GM12878 (cell line): Measurements from ENCODE around the gene KRTAP26-1. TPM values are rescaled to one million over a fixed set of nuclear protein-coding genes. Genes with fewer than 3 reads are reported as not detected.

Experiments used
- ATAC-seq: fragments of 200-7000 bp; cut with Tn5 transposase; 3 replicates; pipeline ENCODE4 v1.9.1; 2020; ENCODE audit warnings: mild to moderate bottlenecking, moderate library complexity
- BruUV-seq: library from RNA; stranded (reverse); fragments of 400-500 nt; replicated peaks from 2 replicates; lab custom pipeline; 2021; lab: Mats Ljungman, UMichigan
- CTCF ChIA-PET: fragments of 300-600 bp; sonication (Branson Sonifier 250); formaldehyde crosslinking; extraction: SDS; loops from one replicate; lab custom pipeline; 2021; ENCODE audit warnings: inconsistent platforms; lab: Yijun Ruan, JAX
- POLR2A ChIA-PET: fragments of 350-600 bp; formaldehyde crosslinking; extraction: SDS; loops from one replicate; lab custom pipeline; 2021; ENCODE audit warnings: inconsistent platforms; lab: Charles Lee
- RAD21 ChIA-PET: fragments of 300-600 bp; sonication (Branson Sonifier 250); formaldehyde crosslinking; loops from one replicate; lab custom pipeline; 2023; ENCODE audit warnings: antibody characterized with exemption; ENCODE audit not compliant: unreplicated experiment; lab: Charles Lee
- SMC1A ChIA-PET: fragments of 300-600 bp; sonication (Branson Sonifier 250); formaldehyde crosslinking; loops from one replicate; lab custom pipeline; 2023; ENCODE audit not compliant: unreplicated experiment, uncharacterized antibody; lab: Charles Lee
- DNase-seq: peaks from one replicate; pipeline ENCODE4 v3.0.0-alpha.2; 2011; ENCODE audit warnings: low read depth, low spot score
- FAIRE-seq: peaks from 3 replicates; lab custom pipeline; 2011; peaks lifted over from hg19 to GRCh38; lab: Jason Lieb, UNC
- H2AFZ ChIP-seq: 2 replicates; pipeline ENCODE4 v1.6.0; 2011; ENCODE audit warnings: low read depth, low read length, control low read depth; ENCODE audit not compliant: control insufficient read depth
- H3K27ac ChIP-seq: 2 replicates; pipeline ENCODE4 v1.5.1; 2011; ENCODE audit warnings: control low read depth; ENCODE audit not compliant: control insufficient read depth, insufficient read depth
- H3K27me3 ChIP-seq, 2 experiments: replicated peaks in 1 of 2; 2 replicates each; pipeline versions ENCODE4 v1.6.0 to v1.6.1; 2011; ENCODE audit warnings: low read length in 1 of 2; ENCODE audit not compliant: control insufficient read depth in 2 of 2, insufficient read depth in 2 of 2
- H3K36me3 ChIP-seq, 2 experiments: 2 replicates each; pipeline ENCODE4 v1.5.1; 2011; ENCODE audit warnings: low read length in 1 of 2; ENCODE audit not compliant: control insufficient read depth in 2 of 2, insufficient read depth in 2 of 2
- H3K4me1 ChIP-seq: 2 replicates; pipeline ENCODE4 v1.6.1; 2011; ENCODE audit warnings: mild to moderate bottlenecking, low read length, moderate library complexity, mixed read lengths; ENCODE audit not compliant: control insufficient read depth, insufficient read depth
- H3K4me2 ChIP-seq: 2 replicates; pipeline ENCODE4 v1.6.0; 2011; ENCODE audit warnings: control low read depth; ENCODE audit not compliant: control insufficient read depth, insufficient read depth
- H3K4me3 ChIP-seq: fragments of 200-600 bp; sonication (generic); 2 replicates; pipeline ENCODE4 v1.5.1; 2016
- H3K79me2 ChIP-seq: 2 replicates; pipeline ENCODE4 v1.6.0; 2011; ENCODE audit warnings: low read length; ENCODE audit not compliant: control insufficient read depth, insufficient read depth
- H3K9ac ChIP-seq: 2 replicates; pipeline ENCODE4 v1.8.0; 2011; ENCODE audit warnings: low read length, control low read depth, mixed read lengths; ENCODE audit not compliant: control insufficient read depth, insufficient read depth
- H3K9me3 ChIP-seq: replicated peaks from 3 replicates; pipeline ENCODE4 v1.5.1; 2011; ENCODE audit warnings: mild to moderate bottlenecking, low read length; ENCODE audit not compliant: control insufficient read depth, insufficient read depth
- H4K20me1 ChIP-seq: 2 replicates; pipeline ENCODE4 v1.6.0; 2011; ENCODE audit not compliant: control insufficient read depth, insufficient read depth
- EED ChIP-seq: sonication (generic); IDR thresholded peaks from 2 replicates; pipeline ENCODE4 v1.6.1; 2016; ENCODE audit warnings: antibody characterized with exemption, low read depth
- EGR1 ChIP-seq, 2 experiments: IDR thresholded peaks; 1 replicate in 1 of 2; 2 replicates in 1 of 2; pipeline ENCODE4 v1.6.1; 2011 to 2012; ENCODE audit warnings: low read depth in 2 of 2, low read length in 2 of 2, borderline replicate concordance in 1 of 2, mild to moderate bottlenecking in 1 of 2, moderate library complexity in 1 of 2
- MTA2 ChIP-seq: fragments of 450-650 bp; IDR thresholded peaks from 2 replicates; pipeline ENCODE4 v1.6.1; 2016; ENCODE audit warnings: low read depth, mild to moderate bottlenecking, moderate library complexity
- MYC ChIP-seq: IDR thresholded peaks from 2 replicates; pipeline ENCODE4 v1.6.1; 2011; ENCODE audit warnings: mild to moderate bottlenecking, low read length, moderate library complexity, inconsistent platforms; ENCODE audit not compliant: insufficient read depth, insufficient replicate concordance, insufficient read length, severe bottlenecking
- SMARCA5 ChIP-seq: fragments of 450-650 bp; IDR thresholded peaks from 2 replicates; pipeline ENCODE4 v1.6.1; 2017; ENCODE audit warnings: mild to moderate bottlenecking
- SP1 ChIP-seq: IDR thresholded peaks from one replicate; pipeline ENCODE4 v1.6.1; 2011; ENCODE audit warnings: low read depth, low read length
- TAF1 ChIP-seq: IDR thresholded peaks from 2 replicates; pipeline ENCODE4 v1.6.1; 2011; ENCODE audit warnings: mild to moderate bottlenecking, low read depth, low read length, borderline replicate concordance
- WGBS: methylation state at CpG from one replicate; pipeline ENCODE4 v1.1.6; 2016; ENCODE audit warnings: low lambda C conversion rate; ENCODE audit not compliant: insufficient replicate concordance, insufficient coverage; ENCODE audit errors: missing lambda C conversion rate; 5-methylcytosine and 5-hydroxymethylcytosine counted together
- in situ Hi-C: fragments of 300-500 bp; cut with MboI; formaldehyde crosslinking; loops from 9 replicates; pipeline ENCODE4 v1.14.3; 2018; ENCODE audit warnings: mixed read lengths
- intact Hi-C: fragments of 100-400 bp; cut with micrococcal nuclease; formaldehyde crosslinking; loops from one replicate; pipeline ENCODE4 v1.14.2; 2022; ENCODE audit not compliant: unreplicated experiment
- polyA plus RNA-seq, 11 experiments: library from polyadenylated mRNA; depleted of rRNA in 4 of 11; unstranded in 6 of 11; stranded (reverse) in 5 of 11; fragments of >200 nt; fragmentation: Nextera tagmentation in 4 of 11; fragmentation: Illumina TruSeq in 1 of 11; extraction: Ambion mirVana in 4 of 11; extraction: Trizol in 1 of 11; gene quantifications; 1 replicate in 1 of 11; 2 replicates in 10 of 11; pipeline versions ENCODE4 v1.2.1 to v1.2.3, GENCODE V29; 2011 to 2016; ENCODE audit warnings: inconsistent platforms in 2 of 11, missing spikeins in 2 of 11, low read depth in 1 of 11
- total RNA-seq, 4 experiments: library from RNA; depleted of rRNA in 3 of 4; stranded (reverse); fragments of >200 nt in 3 of 4; fragmentation: Illumina TruSeq in 1 of 4; extraction: Trizol in 1 of 4; gene quantifications; 2 replicates each; pipeline versions ENCODE4 v1.2.1 to v1.2.3, GENCODE V29; 2013 to 2021
- TF ChIP-seq, protein P1 (sequence below): fragments of 450-650 bp; IDR thresholded peaks from 2 replicates; pipeline ENCODE4 v1.6.1; 2014; ENCODE audit warnings: mild to moderate bottlenecking
- TF ChIP-seq, protein P2 (sequence below): fragments of 450-650 bp; IDR thresholded peaks from 2 replicates; pipeline ENCODE4 v1.6.1; 2017; ENCODE audit warnings: mild to moderate bottlenecking, moderate library complexity
- TF ChIP-seq, protein P3 (sequence below): IDR thresholded peaks from 2 replicates; pipeline ENCODE4 v1.6.1; 2012; ENCODE audit warnings: improper control_type of control experiment, low read depth, low read length; ENCODE audit not compliant: insufficient replicate concordance
- TF ChIP-seq, protein P4 (sequence below): fragments of 450-650 bp; IDR thresholded peaks from 2 replicates; pipeline ENCODE4 v1.6.1; 2017; ENCODE audit warnings: antibody characterized with exemption, mild to moderate bottlenecking, moderate library complexity

KRTAP26-1 gene
- total and polyA plus RNA-seq, 10 of the 15 experiments (the other 5 are each of a cell fraction or from before 2014, with no cell fraction given), result not detected

DNA sequence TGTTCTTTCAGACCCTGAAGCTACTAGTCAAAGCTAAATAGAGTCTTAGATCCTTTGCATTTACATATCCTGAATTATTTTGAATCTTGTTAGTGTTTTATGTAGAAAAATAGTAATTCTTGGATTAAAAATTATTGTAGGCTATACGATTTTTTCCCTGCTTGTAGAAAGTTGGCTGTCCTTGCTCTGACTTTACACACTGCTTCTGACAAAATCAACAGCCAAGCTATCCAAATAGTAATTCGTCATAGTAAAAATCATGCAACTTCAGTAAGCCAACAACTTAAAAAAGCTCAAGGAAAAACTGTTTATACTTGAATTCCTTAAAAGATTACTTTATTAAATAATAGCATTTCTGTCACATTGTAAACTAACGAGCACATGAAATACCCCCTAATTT, 35.8 kb upstream of the KRTAP26-1 start:
- Histone ChIP-seq H3K4me2 (no peak overlapping the region), H3K27me3 (no peaks in the 10 kb centered on the region), H2AFZ (no peak overlapping the region), H4K20me1 (no peaks in the 10 kb centered on the region), H3K79me2 (no peaks in the 10 kb centered on the region), H3K4me3 (no peak overlapping the region), H3K36me3 (no peaks in the 10 kb centered on the region), H3K9me3 (no peaks in the 10 kb centered on the region), H3K27ac (no peak overlapping the region), H3K4me1 (no peaks in the 10 kb centered on the region), H3K9ac (no peak overlapping the region)
- 1% methylated on average over 3 of the region's 3 CpGs for WGBS
- POLR2A ChIA-PET, result no interaction called here
- CTCF ChIA-PET, result no interaction called here
- intact Hi-C loops (no loop called here), in situ Hi-C loops (no loop called here)
- ATAC-seq (no peak), DNase-seq (no peak), FAIRE-seq (no peak)
- no TSS peak for BruUV-seq
- RAD21 ChIA-PET, result no interaction called here
- SMC1A ChIA-PET, result no interaction called here
- TF ChIP-seq TAF1, result no peak
- TF ChIP-seq, protein P1, sequence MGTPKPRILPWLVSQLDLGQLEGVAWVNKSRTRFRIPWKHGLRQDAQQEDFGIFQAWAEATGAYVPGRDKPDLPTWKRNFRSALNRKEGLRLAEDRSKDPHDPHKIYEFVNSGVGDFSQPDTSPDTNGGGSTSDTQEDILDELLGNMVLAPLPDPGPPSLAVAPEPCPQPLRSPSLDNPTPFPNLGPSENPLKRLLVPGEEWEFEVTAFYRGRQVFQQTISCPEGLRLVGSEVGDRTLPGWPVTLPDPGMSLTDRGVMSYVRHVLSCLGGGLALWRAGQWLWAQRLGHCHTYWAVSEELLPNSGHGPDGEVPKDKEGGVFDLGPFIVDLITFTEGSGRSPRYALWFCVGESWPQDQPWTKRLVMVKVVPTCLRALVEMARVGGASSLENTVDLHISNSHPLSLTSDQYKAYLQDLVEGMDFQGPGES, result no peak
- TF ChIP-seq MYC, result no peak
- TF ChIP-seq, protein P2, sequence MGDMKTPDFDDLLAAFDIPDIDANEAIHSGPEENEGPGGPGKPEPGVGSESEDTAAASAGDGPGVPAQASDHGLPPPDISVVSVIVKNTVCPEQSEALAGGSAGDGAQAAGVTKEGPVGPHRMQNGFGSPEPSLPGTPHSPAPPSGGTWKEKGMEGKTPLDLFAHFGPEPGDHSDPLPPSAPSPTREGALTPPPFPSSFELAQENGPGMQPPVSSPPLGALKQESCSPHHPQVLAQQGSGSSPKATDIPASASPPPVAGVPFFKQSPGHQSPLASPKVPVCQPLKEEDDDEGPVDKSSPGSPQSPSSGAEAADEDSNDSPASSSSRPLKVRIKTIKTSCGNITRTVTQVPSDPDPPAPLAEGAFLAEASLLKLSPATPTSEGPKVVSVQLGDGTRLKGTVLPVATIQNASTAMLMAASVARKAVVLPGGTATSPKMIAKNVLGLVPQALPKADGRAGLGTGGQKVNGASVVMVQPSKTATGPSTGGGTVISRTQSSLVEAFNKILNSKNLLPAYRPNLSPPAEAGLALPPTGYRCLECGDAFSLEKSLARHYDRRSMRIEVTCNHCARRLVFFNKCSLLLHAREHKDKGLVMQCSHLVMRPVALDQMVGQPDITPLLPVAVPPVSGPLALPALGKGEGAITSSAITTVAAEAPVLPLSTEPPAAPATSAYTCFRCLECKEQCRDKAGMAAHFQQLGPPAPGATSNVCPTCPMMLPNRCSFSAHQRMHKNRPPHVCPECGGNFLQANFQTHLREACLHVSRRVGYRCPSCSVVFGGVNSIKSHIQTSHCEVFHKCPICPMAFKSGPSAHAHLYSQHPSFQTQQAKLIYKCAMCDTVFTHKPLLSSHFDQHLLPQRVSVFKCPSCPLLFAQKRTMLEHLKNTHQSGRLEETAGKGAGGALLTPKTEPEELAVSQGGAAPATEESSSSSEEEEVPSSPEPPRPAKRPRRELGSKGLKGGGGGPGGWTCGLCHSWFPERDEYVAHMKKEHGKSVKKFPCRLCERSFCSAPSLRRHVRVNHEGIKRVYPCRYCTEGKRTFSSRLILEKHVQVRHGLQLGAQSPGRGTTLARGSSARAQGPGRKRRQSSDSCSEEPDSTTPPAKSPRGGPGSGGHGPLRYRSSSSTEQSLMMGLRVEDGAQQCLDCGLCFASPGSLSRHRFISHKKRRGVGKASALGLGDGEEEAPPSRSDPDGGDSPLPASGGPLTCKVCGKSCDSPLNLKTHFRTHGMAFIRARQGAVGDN, result no peak
- TF ChIP-seq, protein P3, sequence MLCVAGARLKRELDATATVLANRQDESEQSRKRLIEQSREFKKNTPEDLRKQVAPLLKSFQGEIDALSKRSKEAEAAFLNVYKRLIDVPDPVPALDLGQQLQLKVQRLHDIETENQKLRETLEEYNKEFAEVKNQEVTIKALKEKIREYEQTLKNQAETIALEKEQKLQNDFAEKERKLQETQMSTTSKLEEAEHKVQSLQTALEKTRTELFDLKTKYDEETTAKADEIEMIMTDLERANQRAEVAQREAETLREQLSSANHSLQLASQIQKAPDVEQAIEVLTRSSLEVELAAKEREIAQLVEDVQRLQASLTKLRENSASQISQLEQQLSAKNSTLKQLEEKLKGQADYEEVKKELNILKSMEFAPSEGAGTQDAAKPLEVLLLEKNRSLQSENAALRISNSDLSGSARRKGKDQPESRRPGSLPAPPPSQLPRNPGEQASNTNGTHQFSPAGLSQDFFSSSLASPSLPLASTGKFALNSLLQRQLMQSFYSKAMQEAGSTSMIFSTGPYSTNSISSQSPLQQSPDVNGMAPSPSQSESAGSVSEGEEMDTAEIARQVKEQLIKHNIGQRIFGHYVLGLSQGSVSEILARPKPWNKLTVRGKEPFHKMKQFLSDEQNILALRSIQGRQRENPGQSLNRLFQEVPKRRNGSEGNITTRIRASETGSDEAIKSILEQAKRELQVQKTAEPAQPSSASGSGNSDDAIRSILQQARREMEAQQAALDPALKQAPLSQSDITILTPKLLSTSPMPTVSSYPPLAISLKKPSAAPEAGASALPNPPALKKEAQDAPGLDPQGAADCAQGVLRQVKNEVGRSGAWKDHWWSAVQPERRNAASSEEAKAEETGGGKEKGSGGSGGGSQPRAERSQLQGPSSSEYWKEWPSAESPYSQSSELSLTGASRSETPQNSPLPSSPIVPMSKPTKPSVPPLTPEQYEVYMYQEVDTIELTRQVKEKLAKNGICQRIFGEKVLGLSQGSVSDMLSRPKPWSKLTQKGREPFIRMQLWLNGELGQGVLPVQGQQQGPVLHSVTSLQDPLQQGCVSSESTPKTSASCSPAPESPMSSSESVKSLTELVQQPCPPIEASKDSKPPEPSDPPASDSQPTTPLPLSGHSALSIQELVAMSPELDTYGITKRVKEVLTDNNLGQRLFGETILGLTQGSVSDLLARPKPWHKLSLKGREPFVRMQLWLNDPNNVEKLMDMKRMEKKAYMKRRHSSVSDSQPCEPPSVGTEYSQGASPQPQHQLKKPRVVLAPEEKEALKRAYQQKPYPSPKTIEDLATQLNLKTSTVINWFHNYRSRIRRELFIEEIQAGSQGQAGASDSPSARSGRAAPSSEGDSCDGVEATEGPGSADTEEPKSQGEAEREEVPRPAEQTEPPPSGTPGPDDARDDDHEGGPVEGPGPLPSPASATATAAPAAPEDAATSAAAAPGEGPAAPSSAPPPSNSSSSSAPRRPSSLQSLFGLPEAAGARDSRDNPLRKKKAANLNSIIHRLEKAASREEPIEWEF, result no peak
- no peak for TF ChIP-seq EED
- no peak for TF ChIP-seq MTA2
- no peak for TF ChIP-seq EGR1 (IDR thresholded peaks at IDR 0.05; ENCODE audit: borderline replicate concordance in 1 of 2, low read depth in 2 of 2, low read length in 2 of 2)
- TF ChIP-seq, protein P4, sequence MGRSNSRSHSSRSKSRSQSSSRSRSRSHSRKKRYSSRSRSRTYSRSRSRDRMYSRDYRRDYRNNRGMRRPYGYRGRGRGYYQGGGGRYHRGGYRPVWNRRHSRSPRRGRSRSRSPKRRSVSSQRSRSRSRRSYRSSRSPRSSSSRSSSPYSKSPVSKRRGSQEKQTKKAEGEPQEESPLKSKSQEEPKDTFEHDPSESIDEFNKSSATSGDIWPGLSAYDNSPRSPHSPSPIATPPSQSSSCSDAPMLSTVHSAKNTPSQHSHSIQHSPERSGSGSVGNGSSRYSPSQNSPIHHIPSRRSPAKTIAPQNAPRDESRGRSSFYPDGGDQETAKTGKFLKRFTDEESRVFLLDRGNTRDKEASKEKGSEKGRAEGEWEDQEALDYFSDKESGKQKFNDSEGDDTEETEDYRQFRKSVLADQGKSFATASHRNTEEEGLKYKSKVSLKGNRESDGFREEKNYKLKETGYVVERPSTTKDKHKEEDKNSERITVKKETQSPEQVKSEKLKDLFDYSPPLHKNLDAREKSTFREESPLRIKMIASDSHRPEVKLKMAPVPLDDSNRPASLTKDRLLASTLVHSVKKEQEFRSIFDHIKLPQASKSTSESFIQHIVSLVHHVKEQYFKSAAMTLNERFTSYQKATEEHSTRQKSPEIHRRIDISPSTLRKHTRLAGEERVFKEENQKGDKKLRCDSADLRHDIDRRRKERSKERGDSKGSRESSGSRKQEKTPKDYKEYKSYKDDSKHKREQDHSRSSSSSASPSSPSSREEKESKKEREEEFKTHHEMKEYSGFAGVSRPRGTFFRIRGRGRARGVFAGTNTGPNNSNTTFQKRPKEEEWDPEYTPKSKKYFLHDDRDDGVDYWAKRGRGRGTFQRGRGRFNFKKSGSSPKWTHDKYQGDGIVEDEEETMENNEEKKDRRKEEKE, result no peak
- no peak for TF ChIP-seq SMARCA5
- TF ChIP-seq SP1, result no peak
